DND-41 (cell line): Measurements from ENCODE around the gene CCDC81.

Experiments
- CTCF ChIP-seq: IDR thresholded peaks from 2 replicates; pipeline ENCODE4 v1.5.1; 2012; ENCODE audit warnings: borderline replicate concordance, low read length, moderate library complexity, mild to moderate bottlenecking; ENCODE audit not compliant: poor library complexity, severe bottlenecking; ENCODE audit errors: extremely low read depth
- EZH2 ChIP-seq: IDR thresholded peaks from 3 replicates; pipeline ENCODE4 v1.6.1; 2012; ENCODE audit warnings: borderline replicate concordance, low read depth, mild to moderate bottlenecking, moderate library complexity, low read length, inconsistent platforms; ENCODE audit not compliant: severe bottlenecking

- TF ChIP-seq EZH2 = no peak
- TF ChIP-seq CTCF = no peak
Observed at GRCh38 chr11:86463120-86463519, 88.4 kb downstream of the CCDC81 start.
